ENCODE measurements around the gene ASPG. TPM values are rescaled to one million over a fixed set of nuclear protein-coding genes. Genes with fewer than 3 reads are reported as not detected.
"Not testable (repeated sequence)": the region's sequence is repeated elsewhere in the genome, so short reads cannot be mapped to it uniquely, and the experiment has no call there.

ASPG gene
- total RNA-seq, 1 donor from 2014 or later, result 0.82 TPM

GRCh38 chr14:104147346-104148125, 62.0 kb downstream of the ASPG start:
- DNase-seq, result no peak

- DNase-seq, result no peak
These were observed 63.2 kb downstream of the ASPG start for GRCh38 chr14:104148433-104149277.

- DNase-seq, result no peak
These were observed 63.7 kb downstream of the ASPG start for GRCh38 chr14:104149278-104149595.

DNA sequence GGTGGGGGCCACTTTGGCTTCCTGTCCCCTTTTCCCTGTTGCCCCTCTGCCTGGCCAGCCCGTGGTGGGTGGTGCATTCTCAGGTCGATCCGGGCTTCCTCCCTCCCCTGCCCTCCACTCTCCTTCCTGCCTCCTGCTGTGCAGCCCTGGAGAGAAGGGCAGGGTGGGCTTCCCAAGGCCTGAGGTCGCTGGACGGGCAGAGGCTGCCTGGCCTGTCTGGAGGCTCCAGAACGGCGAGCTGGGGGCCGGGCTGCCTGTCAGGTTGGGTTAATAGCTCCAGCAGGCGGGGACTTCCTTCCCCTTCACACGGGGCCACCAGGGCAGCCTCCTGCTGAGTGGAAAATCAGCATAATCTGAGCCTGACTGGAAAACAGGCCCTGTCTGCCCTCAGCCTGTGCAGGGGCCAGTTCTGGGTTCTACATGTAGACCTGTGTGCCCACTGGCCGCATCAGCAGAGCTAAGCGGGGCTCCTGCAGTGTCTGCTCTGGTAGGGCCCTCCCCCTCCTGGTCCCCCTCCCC, 64.2 kb downstream of the ASPG start:
- DNase-seq, result peak; percentile 51

DNA sequence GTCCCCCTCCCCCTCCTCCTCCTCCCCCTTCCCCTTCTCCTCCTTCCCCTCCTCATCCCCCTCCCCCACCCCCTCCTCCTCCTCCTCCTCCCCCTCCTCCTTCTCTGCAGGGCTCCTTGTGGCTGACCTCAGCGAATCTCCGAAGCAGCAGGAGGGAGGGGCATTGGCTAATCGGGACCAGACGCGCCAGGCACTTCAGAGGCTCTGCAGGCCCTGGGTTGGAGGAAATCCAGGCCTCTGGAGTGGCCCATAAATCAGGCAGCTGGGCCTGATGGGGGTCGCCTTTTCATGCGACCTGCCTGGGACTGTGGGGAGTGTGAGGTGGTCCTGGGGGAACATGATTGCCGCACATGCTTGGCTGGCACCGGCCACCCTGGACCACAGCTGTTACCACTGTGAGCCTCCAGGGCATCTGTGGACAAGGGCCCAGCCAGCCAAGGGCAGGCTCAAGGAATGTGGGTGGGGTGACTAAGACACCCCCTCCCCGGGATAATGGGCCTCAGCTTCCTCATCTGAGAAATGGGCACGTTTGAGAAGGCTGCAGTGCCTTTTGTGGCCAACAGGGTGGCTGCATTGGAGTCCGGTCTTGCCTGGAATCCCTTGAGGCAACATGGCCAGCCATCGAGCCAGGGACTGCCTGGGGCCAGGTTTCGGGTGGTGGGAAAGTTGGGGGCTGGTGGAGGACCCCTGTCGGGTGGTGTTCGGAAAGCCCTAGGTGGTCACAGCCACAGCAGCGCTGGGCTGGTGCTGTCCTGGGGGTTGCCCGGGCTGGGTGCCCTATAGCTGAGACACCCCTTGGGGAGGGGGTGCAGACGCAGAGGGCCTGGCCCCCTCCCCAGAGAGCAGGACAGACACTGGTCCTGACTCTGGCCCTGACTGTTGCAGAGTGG, 64.9 kb downstream of the ASPG start:
- peak; percentile 82 for DNase-seq

GRCh38 chr14:104151026-104151381, 65.5 kb downstream of the ASPG start:
- no peak for DNase-seq

- no peak for DNase-seq
These were observed 66.2 kb downstream of the ASPG start for GRCh38 chr14:104151566-104152245.

- no peak for DNase-seq
These were observed 66.7 kb downstream of the ASPG start for GRCh38 chr14:104152246-104152575.

DNA sequence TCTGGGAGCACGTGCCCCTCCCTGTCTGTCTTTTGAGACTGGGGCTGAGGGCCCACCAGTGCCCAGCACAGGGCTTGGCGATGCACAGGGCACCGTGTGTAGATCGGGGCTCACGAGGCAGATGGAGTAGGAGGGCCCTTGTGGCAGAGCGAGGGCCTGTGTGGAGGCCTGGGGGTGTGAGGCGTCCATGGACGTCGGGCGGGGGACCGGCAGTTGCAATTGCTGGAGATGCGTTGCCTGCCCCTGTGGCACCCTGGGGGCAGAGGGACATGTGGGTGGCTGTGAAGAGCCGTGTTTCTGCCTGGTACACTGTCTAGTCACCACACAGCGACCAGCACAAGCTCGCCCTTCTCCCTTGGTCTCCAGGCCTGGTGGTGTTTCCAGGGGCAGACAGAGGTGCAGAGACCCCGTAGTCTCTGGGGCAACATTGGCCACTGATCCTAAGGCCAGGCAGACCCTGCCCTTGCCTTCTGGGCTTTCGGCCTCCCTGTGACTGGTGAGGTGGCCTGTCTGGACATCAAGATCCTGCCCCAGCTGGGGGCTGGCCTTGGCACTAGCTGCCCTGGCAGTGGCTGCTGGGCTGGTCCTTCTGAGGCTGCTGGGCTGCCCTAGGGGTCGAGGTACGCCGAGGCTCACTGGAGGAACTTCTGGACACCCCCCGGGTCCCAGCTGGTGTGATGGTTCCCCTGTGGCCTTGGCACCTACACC, 67.3 kb downstream of the ASPG start:
- DNase-seq, result no peak

DNA sequence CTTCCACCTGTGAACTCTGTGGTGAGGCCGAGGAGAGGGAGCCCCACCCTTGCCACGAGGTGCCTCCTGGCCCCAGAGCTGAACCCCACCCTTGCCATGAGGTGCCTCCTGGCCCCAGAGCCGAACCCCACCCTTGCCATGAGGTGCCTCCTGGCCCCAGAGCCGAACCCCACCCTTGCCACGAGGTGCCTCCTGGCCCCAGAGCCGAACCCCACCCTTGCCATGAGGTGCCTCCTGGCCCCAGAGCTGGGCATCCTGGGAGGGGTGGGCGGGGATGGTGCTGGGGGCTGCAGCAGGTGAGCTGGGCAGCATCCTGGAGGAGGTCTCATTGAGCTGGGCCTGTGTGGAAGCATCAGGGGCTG, 67.9 kb downstream of the ASPG start:
- not testable (repeated sequence) for DNase-seq

GRCh38 chr14:104154246-104154645, 68.7 kb downstream of the ASPG start:
- no peak for DNase-seq

DNA sequence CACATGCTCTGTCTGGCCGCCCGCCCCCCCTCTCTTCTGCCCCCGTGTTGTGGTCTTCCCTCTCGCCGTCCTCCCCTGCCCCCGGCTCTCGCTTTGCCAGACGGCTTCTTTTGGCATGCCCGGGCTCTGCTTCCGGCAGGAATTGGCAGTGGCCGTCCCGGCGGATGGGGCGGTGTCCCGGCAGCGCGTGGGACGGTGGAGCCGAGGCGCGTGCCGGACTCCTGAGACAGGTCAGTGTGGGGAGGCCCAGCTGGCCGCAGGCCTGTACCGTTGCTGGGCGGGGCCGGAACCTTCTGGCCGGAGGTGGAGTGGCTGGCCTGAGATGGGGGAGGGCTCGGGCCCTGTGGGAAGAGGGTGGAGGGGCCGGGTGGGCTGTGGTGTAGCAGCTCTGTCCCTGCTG, 70.0 kb downstream of the ASPG start:
- DNase-seq, result no peak

GRCh38 chr14:104156142-104156541, 70.6 kb downstream of the ASPG start:
- no peak for DNase-seq

DNA sequence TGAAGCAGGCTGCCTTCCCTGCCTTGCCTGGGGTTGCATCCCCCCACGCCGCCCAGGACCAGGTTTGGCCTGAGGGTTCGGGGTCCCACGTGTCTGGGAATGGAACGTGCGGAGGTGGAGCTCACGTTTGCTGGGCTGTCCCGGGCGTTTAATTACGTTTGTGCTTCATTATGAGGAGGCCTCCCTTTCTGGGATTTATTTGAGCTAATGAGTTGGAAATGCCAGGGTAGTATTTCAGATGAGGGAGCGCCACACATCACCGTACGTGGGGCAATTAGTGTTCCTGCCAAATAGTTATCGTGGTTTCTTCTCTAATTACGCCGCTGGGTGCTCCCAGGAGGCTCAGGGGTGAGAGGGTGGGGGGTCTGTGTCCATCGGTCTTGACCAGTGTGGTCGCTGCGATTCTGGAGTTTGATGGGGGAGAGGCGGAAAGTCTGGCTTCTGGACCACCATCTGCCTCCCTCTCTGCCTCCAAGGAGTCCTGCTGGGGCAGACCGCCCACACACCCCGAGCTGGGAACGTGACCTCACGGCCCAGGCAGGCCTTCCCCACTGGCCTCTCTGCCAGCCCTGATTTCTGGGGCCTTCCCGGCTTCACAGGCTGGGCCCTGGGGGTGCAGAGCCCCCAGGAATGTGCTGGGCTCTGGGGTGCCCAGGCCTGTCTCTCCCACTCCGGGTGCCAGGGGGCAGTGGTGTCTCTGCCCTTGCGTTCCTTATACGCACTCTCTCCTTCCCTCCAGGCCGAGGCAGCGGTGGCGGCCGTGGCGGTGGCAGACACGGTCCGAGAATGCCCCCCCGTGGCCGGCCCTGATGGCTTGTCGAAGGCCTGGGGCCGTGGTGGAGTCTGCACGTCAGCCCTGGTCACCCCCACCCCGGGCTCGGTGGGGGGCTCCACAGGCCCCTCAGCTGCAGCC, 71.8 kb downstream of the ASPG start:
- DNase-seq, result no peak

GRCh38 chr14:104158827-104159798, 73.6 kb downstream of the ASPG start:
- DNase-seq, result no peak

DNA sequence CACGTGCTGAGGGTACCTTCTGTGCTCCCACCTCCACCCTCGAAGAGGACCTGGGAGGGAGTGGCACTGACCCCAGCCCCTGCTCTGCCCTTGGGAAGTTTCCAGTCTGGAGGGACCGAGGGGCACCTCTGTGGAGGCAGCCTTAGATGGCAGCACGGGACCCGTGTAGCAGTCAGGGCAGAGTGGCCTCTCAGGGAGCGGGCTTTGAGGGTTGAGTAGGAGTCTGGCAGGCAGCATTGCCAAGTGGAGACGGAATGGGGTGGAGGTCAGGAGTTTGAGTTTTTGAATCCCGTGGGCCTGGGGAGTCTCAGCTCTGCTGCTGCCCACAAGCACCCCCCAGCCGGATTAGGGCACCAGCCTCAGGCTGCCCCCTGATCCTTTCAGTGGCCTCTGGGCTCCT, 74.5 kb downstream of the ASPG start:
- DNase-seq, result no peak

GRCh38 chr14:104161602-104162367, 76.3 kb downstream of the ASPG start:
- no peak for DNase-seq

GRCh38 chr14:104162495-104162894, 77.0 kb downstream of the ASPG start:
- DNase-seq, result no peak

Data from tongue (tissue), 2 donors.